Body of pancreas (tissue), 4 donors: ENCODE results near the gene NEGR1.

ENCODE experiments used
- POLR2A ChIP-seq, 3 donors: fragments of 450-650 bp; IDR thresholded peaks; one replicate each; pipeline ENCODE4 v1.6.1; 2016; ENCODE audit warnings: antibody characterized with exemption in 3 of 3, mild to moderate bottlenecking in 2 of 3
- TF ChIP-seq, protein P1 (sequence below), 7 experiments: fragments of 450-650 bp in 4 of 7; fragments of 200-600 bp in 3 of 7; sonication (generic) in 3 of 7; IDR thresholded peaks; one replicate each; pipeline ENCODE4 v1.5.1; 2016 to 2019; ENCODE audit warnings: antibody characterized with exemption in 7 of 7

DNA sequence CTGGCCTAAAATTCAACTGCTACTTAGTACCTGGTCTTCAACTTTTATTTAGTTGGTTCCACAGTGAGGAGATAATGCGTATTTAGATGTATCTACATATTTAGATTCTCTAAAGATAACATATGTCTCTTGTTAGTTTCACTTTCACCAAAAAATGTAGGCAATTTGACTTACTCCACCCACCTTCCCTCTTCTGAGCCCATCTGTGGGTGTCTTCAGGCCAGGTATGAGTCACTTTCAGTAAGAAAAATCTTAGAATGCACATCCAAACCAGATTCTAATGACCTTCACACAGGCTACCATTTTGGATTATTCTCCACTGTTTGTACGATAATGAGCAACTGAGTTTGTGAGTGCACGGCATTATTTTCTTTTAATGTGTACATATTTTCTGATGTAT lies 501.7 kb downstream of the NEGR1 start:
- TF ChIP-seq, protein P1, sequence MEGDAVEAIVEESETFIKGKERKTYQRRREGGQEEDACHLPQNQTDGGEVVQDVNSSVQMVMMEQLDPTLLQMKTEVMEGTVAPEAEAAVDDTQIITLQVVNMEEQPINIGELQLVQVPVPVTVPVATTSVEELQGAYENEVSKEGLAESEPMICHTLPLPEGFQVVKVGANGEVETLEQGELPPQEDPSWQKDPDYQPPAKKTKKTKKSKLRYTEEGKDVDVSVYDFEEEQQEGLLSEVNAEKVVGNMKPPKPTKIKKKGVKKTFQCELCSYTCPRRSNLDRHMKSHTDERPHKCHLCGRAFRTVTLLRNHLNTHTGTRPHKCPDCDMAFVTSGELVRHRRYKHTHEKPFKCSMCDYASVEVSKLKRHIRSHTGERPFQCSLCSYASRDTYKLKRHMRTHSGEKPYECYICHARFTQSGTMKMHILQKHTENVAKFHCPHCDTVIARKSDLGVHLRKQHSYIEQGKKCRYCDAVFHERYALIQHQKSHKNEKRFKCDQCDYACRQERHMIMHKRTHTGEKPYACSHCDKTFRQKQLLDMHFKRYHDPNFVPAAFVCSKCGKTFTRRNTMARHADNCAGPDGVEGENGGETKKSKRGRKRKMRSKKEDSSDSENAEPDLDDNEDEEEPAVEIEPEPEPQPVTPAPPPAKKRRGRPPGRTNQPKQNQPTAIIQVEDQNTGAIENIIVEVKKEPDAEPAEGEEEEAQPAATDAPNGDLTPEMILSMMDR (IDR thresholded peaks at IDR 0.05) = no peak
- TF ChIP-seq POLR2A (IDR thresholded peaks at IDR 0.05) = no peak
